ACC112 (cell line): ENCODE data around the gene RESP18.

Experiments
- H2AFZ ChIP-seq: fragments of 200-600 bp; sonication (generic); one replicate; pipeline ENCODE4 v1.6.0; 2017; ENCODE audit warnings: antibody characterized with exemption, low read length; ENCODE audit not compliant: unreplicated experiment
- H3K27ac ChIP-seq: fragments of 200-600 bp; sonication (generic); 2 replicates; pipeline ENCODE4 v1.5.1; 2014; ENCODE audit warnings: low read depth, mild to moderate bottlenecking, antibody characterized with exemption, low read length, moderate library complexity
- H3K27me3 ChIP-seq: fragments of 200-600 bp; sonication (generic); 2 replicates; pipeline ENCODE4 v1.6.1; 2014; ENCODE audit warnings: mild to moderate bottlenecking, antibody characterized with exemption, low read length, moderate library complexity, mixed read lengths; ENCODE audit not compliant: insufficient read depth
- H3K36me3 ChIP-seq: fragments of 200-600 bp; sonication (generic); 2 replicates; pipeline ENCODE4 v1.6.1; 2016; ENCODE audit warnings: mild to moderate bottlenecking, antibody characterized with exemption, low read length, moderate library complexity, mixed read lengths; ENCODE audit not compliant: insufficient read depth
- H3K4me1 ChIP-seq: fragments of 200-600 bp; sonication (generic); one replicate; pipeline ENCODE4 v1.6.1; 2016; ENCODE audit warnings: low read length, mixed read lengths; ENCODE audit not compliant: insufficient read depth, unreplicated experiment, control insufficient read depth
- H3K4me3 ChIP-seq: fragments of 200-600 bp; sonication (generic); 2 replicates; pipeline ENCODE4 v1.5.1; 2014; ENCODE audit warnings: mild to moderate bottlenecking, low read depth, low read length
- H3K79me2 ChIP-seq: fragments of 200-600 bp; sonication (generic); one replicate; pipeline ENCODE4 v1.6.0; 2016; ENCODE audit warnings: low read length; ENCODE audit not compliant: control insufficient read depth, unreplicated experiment, insufficient read depth

RESP18 gene

GRCh38 chr2:219284501-219285372 is 47.8 kb downstream of the RESP18 start:
- Histone ChIP-seq H3K4me3 (no peak overlapping the region), H3K27ac (no peak overlapping the region), H3K79me2 (no peaks in the 10 kb centered on the region), H3K36me3 (no peaks in the 10 kb centered on the region), H2AFZ (no peak overlapping the region), H3K27me3 (no peaks in the 10 kb centered on the region), H3K4me1 (peaks cover 23% of the 10 kb centered on the region)

- Histone ChIP-seq H3K79me2 (no peaks in the 10 kb centered on the region), H3K27ac (no peak overlapping the region)
These were observed 49.5 kb downstream of the RESP18 start for GRCh38 chr2:219282943-219283581.

GRCh38 chr2:219282375-219282774 is 50.2 kb downstream of the RESP18 start:
- Histone ChIP-seq H3K27ac (no peak overlapping the region), H3K4me1 (peaks cover 32% of the 10 kb centered on the region), H3K79me2 (no peaks in the 10 kb centered on the region), H2AFZ (no peak overlapping the region), H3K4me3 (no peak overlapping the region), H3K27me3 (no peaks in the 10 kb centered on the region), H3K36me3 (no peaks in the 10 kb centered on the region)

More at GRCh38 chr2:219282943-219283581, 49.5 kb downstream of the RESP18 start:
- Histone ChIP-seq H2AFZ (no peak overlapping the region), H3K4me3 (no peak overlapping the region), H3K27me3 (no peaks in the 10 kb centered on the region), H3K4me1 (peaks cover 25% of the 10 kb centered on the region), H3K36me3 (no peaks in the 10 kb centered on the region)

GRCh38 chr2:219281588-219281987 is 51.0 kb downstream of the RESP18 start:
- Histone ChIP-seq H3K4me1 (peaks cover 28% of the 10 kb centered on the region), H3K27ac (no peak overlapping the region), H3K4me3 (no peak overlapping the region), H3K27me3 (no peaks in the 10 kb centered on the region), H3K79me2 (no peaks in the 10 kb centered on the region), H3K36me3 (no peaks in the 10 kb centered on the region), H2AFZ (no peak overlapping the region)

GRCh38 chr2:219280651-219281050 is 51.9 kb downstream of the RESP18 start:
- Histone ChIP-seq H3K4me3 (peak overlapping the region; percentile 82; the same call in 1 of the 2 replicates), H3K27ac (peak overlapping the region; percentile 96; the same call in 1 of the 2 replicates), H3K79me2 (no peaks in the 10 kb centered on the region), H3K36me3 (no peaks in the 10 kb centered on the region), H3K4me1 (peaks cover 23% of the 10 kb centered on the region), H3K27me3 (no peaks in the 10 kb centered on the region), H2AFZ (no peak overlapping the region)

GRCh38 chr2:219279916-219280516 is 52.5 kb downstream of the RESP18 start:
- peak overlapping the region; percentile 82 for H3K4me3 ChIP-seq
- H3K27ac ChIP-seq, result peak overlapping the region; percentile 96
- peaks cover 24% of the 10 kb centered on the region for H3K4me1 ChIP-seq
- no peaks in the 10 kb centered on the region for H3K79me2 ChIP-seq
- no peaks in the 10 kb centered on the region for H3K36me3 ChIP-seq
- H3K27me3 ChIP-seq, result no peaks in the 10 kb centered on the region
- no peak overlapping the region for H2AFZ ChIP-seq

GRCh38 chr2:219279151-219279915 is 53.2 kb downstream of the RESP18 start, which contains the start of gene DNAJB2:
DNAJB2 (plus strand) TSS chr2:219279366; CDS start chr2:219279834, 468 bp downstream.
- peaks cover 30% of the 10 kb centered on the region for H3K4me1 ChIP-seq
- peak within 1 kb of the TSS; percentile 82 for H3K4me3 ChIP-seq
- no peaks in the 10 kb centered on the region for H3K36me3 ChIP-seq
- H3K27me3 ChIP-seq, result no peaks in the 10 kb centered on the region
- no peaks in the 10 kb centered on the region for H3K79me2 ChIP-seq
- peak within 1 kb of the TSS; percentile 35 for H2AFZ ChIP-seq
- peak within 1 kb of the TSS; percentile 96 for H3K27ac ChIP-seq

- Histone ChIP-seq H3K4me3 (peak overlapping the region; percentile 82), H3K36me3 (no peaks in the 10 kb centered on the region), H2AFZ (peak overlapping the region; percentile 35), H3K4me1 (peaks cover 37% of the 10 kb centered on the region), H3K27me3 (no peaks in the 10 kb centered on the region), H3K79me2 (no peaks in the 10 kb centered on the region), H3K27ac (peak overlapping the region; percentile 96)
These were observed 53.8 kb downstream of the RESP18 start for GRCh38 chr2:219278655-219279150.

- Histone ChIP-seq H3K27ac (peak overlapping the region; percentile 96), H3K4me3 (peak overlapping the region; percentile 82)
These were observed 54.6 kb downstream of the RESP18 start for GRCh38 chr2:219277703-219278654.

More at GRCh38 chr2:219277703-219278654, 54.6 kb downstream of the RESP18 start:
- Histone ChIP-seq H3K79me2 (no peaks in the 10 kb centered on the region), H3K4me1 (peaks cover 39% of the 10 kb centered on the region), H2AFZ (peak overlapping the region; percentile 35), H3K27me3 (no peaks in the 10 kb centered on the region), H3K36me3 (no peaks in the 10 kb centered on the region)
